HEK293T (cell line): ENCODE measurements around the gene ZDHHC18.

Experiments used
- BHLHE40 ChIP-seq: fragments of 450-650 bp; IDR thresholded peaks from 2 replicates; pipeline ENCODE4 v1.6.1; 2016; ENCODE audit warnings: mild to moderate bottlenecking, moderate library complexity, borderline replicate concordance
- CTBP1 ChIP-seq: fragments of 450-650 bp; IDR thresholded peaks from 2 replicates; pipeline ENCODE4 v1.6.1; 2016; ENCODE audit warnings: borderline replicate concordance
- ELF4 ChIP-seq: fragments of 450-650 bp; IDR thresholded peaks from 2 replicates; pipeline ENCODE4 v1.6.1; 2017; ENCODE audit warnings: antibody characterized with exemption
- FOXM1 ChIP-seq: fragments of 450-650 bp; IDR thresholded peaks from 2 replicates; pipeline ENCODE4 v1.6.1; 2017; ENCODE audit warnings: mild to moderate bottlenecking, borderline replicate concordance
- NFRKB ChIP-seq: fragments of 450-650 bp; IDR thresholded peaks from 2 replicates; pipeline ENCODE4 v1.6.1; 2016; ENCODE audit warnings: mild to moderate bottlenecking, moderate library complexity
- SUZ12 ChIP-seq: fragments of 450-650 bp; IDR thresholded peaks from 2 replicates; pipeline ENCODE4 v1.6.1; 2016; ENCODE audit warnings: mild to moderate bottlenecking
- TARDBP ChIP-seq: fragments of 450-650 bp; IDR thresholded peaks from 2 replicates; pipeline ENCODE4 v1.6.1; 2016
- ZNF384 ChIP-seq: fragments of 450-650 bp; IDR thresholded peaks from 2 replicates; pipeline ENCODE4 v1.6.1; 2016
- TF ChIP-seq, protein P1 (sequence below): fragments of 450-650 bp; IDR thresholded peaks from 2 replicates; pipeline ENCODE4 v1.6.1; 2016

GRCh38 chr1:26877326-26877725 is 50.8 kb downstream of the ZDHHC18 start:
- TF ChIP-seq BHLHE40 (no peak), CTBP1 (no peak), ZNF384 (no peak), SUZ12 (no peak), TARDBP (no peak), ELF4 (no peak), FOXM1 (no peak), NFRKB (no peak)
- TF ChIP-seq, protein P1, sequence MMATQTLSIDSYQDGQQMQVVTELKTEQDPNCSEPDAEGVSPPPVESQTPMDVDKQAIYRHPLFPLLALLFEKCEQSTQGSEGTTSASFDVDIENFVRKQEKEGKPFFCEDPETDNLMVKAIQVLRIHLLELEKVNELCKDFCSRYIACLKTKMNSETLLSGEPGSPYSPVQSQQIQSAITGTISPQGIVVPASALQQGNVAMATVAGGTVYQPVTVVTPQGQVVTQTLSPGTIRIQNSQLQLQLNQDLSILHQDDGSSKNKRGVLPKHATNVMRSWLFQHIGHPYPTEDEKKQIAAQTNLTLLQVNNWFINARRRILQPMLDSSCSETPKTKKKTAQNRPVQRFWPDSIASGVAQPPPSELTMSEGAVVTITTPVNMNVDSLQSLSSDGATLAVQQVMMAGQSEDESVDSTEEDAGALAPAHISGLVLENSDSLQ: no peak
